Loucy (cell line): ENCODE measurements around the gene SLC27A5.

Experiments used
- EZH2phosphoT487 ChIP-seq: fragments of 200-600 bp; IDR thresholded peaks from 2 replicates; pipeline ENCODE4 v1.6.1; 2018; ENCODE audit warnings: antibody characterized with exemption, mild to moderate bottlenecking, moderate library complexity, borderline replicate concordance
- TF ChIP-seq, protein P1 (sequence below): fragments of 200-600 bp; sonication (generic); conservative IDR thresholded peaks from 2 replicates; pipeline ENCODE4 v1.5.1; 2014; ENCODE audit warnings: mild to moderate bottlenecking, antibody characterized with exemption, low read length

DNA sequence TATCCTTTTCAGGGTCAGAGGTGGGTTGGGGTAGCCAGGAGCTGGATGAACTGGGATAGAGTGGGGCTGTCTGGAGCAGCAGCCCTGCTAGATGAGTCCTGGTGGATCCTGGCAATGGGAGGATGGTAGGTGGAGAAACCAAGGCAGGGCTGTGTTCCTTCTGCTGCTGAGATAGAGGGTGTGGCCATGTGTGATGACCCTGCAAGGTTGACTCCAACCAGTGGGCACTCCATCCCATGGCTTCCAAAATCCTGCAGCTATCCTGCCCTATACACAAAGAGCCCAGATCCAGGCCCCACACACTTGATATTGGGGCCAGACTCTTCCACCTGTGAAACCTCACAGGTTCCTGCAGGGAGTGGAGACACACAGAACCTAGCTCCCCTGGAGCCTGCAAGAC is 38.0 kb downstream of the SLC27A5 start:
- TF ChIP-seq, protein P1, sequence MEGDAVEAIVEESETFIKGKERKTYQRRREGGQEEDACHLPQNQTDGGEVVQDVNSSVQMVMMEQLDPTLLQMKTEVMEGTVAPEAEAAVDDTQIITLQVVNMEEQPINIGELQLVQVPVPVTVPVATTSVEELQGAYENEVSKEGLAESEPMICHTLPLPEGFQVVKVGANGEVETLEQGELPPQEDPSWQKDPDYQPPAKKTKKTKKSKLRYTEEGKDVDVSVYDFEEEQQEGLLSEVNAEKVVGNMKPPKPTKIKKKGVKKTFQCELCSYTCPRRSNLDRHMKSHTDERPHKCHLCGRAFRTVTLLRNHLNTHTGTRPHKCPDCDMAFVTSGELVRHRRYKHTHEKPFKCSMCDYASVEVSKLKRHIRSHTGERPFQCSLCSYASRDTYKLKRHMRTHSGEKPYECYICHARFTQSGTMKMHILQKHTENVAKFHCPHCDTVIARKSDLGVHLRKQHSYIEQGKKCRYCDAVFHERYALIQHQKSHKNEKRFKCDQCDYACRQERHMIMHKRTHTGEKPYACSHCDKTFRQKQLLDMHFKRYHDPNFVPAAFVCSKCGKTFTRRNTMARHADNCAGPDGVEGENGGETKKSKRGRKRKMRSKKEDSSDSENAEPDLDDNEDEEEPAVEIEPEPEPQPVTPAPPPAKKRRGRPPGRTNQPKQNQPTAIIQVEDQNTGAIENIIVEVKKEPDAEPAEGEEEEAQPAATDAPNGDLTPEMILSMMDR: no peak
- no peak for TF ChIP-seq EZH2phosphoT487
